Calu3 (cell line): ENCODE measurements around the gene RCOR3. TPM values are rescaled to one million over a fixed set of nuclear protein-coding genes. Genes with fewer than 3 reads are reported as not detected.

Experiments
- BruUV-seq: library from RNA; stranded (reverse); fragments of 400-500 nt; replicated peaks from 2 replicates; lab custom pipeline; 2021; lab: Mats Ljungman, UMichigan
- CTCF ChIA-PET: fragments of 300-600 bp; sonication (Branson Sonifier 250); formaldehyde crosslinking; loops from one replicate; lab custom pipeline; 2022; ENCODE audit warnings: antibody characterized with exemption; lab: Charles Lee
- DNase-seq: peaks from one replicate; pipeline ENCODE4 v3.0.0; 2022
- H3K27ac Mint-ChIP-seq: one replicate; pipeline ENCODE4 v1.8.0; 2022; ENCODE audit warnings: mixed read lengths; ENCODE audit not compliant: unreplicated experiment
- H3K27me3 Mint-ChIP-seq: one replicate; pipeline ENCODE4 v1.8.0; 2022; ENCODE audit warnings: mixed read lengths; ENCODE audit not compliant: unreplicated experiment
- H3K36me3 Mint-ChIP-seq: one replicate; pipeline ENCODE4 v1.8.0; 2022; ENCODE audit warnings: mild to moderate bottlenecking, moderate library complexity, mixed read lengths; ENCODE audit not compliant: insufficient read depth, unreplicated experiment
- H3K4me1 Mint-ChIP-seq: one replicate; pipeline ENCODE4 v1.8.0; 2022; ENCODE audit warnings: mild to moderate bottlenecking, low read depth, mixed read lengths; ENCODE audit not compliant: unreplicated experiment
- H3K4me3 Mint-ChIP-seq: one replicate; pipeline ENCODE4 v1.8.0; 2022; ENCODE audit warnings: mild to moderate bottlenecking, low read depth, moderate library complexity, mixed read lengths; ENCODE audit not compliant: unreplicated experiment
- H3K9me3 Mint-ChIP-seq: one replicate; pipeline ENCODE4 v1.8.0; 2022; ENCODE audit warnings: low read depth, mixed read lengths; ENCODE audit not compliant: unreplicated experiment
- CTCF ChIP-seq: fragments of 200-600 bp; IDR thresholded peaks from one replicate; pipeline ENCODE4 v1.8.0; 2022; ENCODE audit warnings: antibody characterized with exemption; ENCODE audit not compliant: unreplicated experiment
- intact Hi-C: fragments of 100-400 bp; cut with micrococcal nuclease; formaldehyde crosslinking; loops from one replicate; pipeline ENCODE4 v1.10.0; 2022; ENCODE audit not compliant: unreplicated experiment
- total RNA-seq: library from RNA; stranded (reverse); gene quantifications from 2 replicates; pipeline ENCODE4 v1.2.3, GENCODE V29; 2022

RCOR3 gene
- total RNA-seq, 1 experiment from 2014 or later, result 54.1 TPM

- Mint-ChIP-seq H3K36me3 (peaks cover 3% of the 10 kb centered on the region), H3K9me3 (no peaks in the 10 kb centered on the region)
- intact Hi-C loops, result no loop called here
Observed at GRCh38 chr1:211285196-211285595, 26.0 kb downstream of the RCOR3 start.

GRCh38 chr1:211287218-211287617 lies 28.1 kb downstream of the RCOR3 start:
- no peak for TF ChIP-seq CTCF
- no peak for DNase-seq
- no peak overlapping the region for H3K4me3 Mint-ChIP-seq
- no peaks in the 10 kb centered on the region for H3K27me3 Mint-ChIP-seq
- H3K27ac Mint-ChIP-seq, result no peak overlapping the region
- H3K4me1 Mint-ChIP-seq, result no peaks in the 10 kb centered on the region
- intact Hi-C loops, result no loop called here
- BruUV-seq, result no TSS peak
- H3K36me3 Mint-ChIP-seq, result peaks cover 14% of the 10 kb centered on the region
- H3K9me3 Mint-ChIP-seq, result no peaks in the 10 kb centered on the region
- CTCF ChIA-PET, result no interaction called here

More at GRCh38 chr1:211285196-211285595, 26.0 kb downstream of the RCOR3 start:
- Mint-ChIP-seq H3K27ac (no peak overlapping the region), H3K27me3 (no peaks in the 10 kb centered on the region), H3K4me1 (no peaks in the 10 kb centered on the region), H3K4me3 (no peak overlapping the region)
- no peak for DNase-seq
- TF ChIP-seq CTCF, result no peak
- CTCF ChIA-PET, result no interaction called here
- no TSS peak for BruUV-seq

GRCh38 chr1:211292411-211292810 lies 33.2 kb downstream of the RCOR3 start:
- no peak overlapping the region for H3K4me3 Mint-ChIP-seq
- H3K27ac Mint-ChIP-seq, result no peak overlapping the region
- H3K9me3 Mint-ChIP-seq, result no peaks in the 10 kb centered on the region
- CTCF ChIA-PET, result no interaction called here
- intact Hi-C loops, result no loop called here
- H3K4me1 Mint-ChIP-seq, result no peaks in the 10 kb centered on the region
- BruUV-seq, result no TSS peak
- peaks cover 19% of the 10 kb centered on the region for H3K36me3 Mint-ChIP-seq
- no peak for TF ChIP-seq CTCF
- DNase-seq, result no peak
- H3K27me3 Mint-ChIP-seq, result no peaks in the 10 kb centered on the region

- H3K4me1 Mint-ChIP-seq, result no peaks in the 10 kb centered on the region
- BruUV-seq, result no TSS peak
- no peak for TF ChIP-seq CTCF
- CTCF ChIA-PET, result no interaction called here
- no peaks in the 10 kb centered on the region for H3K9me3 Mint-ChIP-seq
- intact Hi-C loops, result loop anchor here (5.0 kb wide), 1 partner anchor 34 kb away; no protein-coding TSS in a partner anchor
- H3K4me3 Mint-ChIP-seq, result no peak overlapping the region
- no peak for DNase-seq
- peaks cover 28% of the 10 kb centered on the region for H3K36me3 Mint-ChIP-seq
- no peaks in the 10 kb centered on the region for H3K27me3 Mint-ChIP-seq
- no peak overlapping the region for H3K27ac Mint-ChIP-seq
Observed at GRCh38 chr1:211296396-211296795, 37.2 kb downstream of the RCOR3 start.
